ENCODE measurements around the gene NHERF2.
A peak's percentile ranks its signal among the peaks of the same experiment; 100 is the strongest.

Gene NHERF2

DNA sequence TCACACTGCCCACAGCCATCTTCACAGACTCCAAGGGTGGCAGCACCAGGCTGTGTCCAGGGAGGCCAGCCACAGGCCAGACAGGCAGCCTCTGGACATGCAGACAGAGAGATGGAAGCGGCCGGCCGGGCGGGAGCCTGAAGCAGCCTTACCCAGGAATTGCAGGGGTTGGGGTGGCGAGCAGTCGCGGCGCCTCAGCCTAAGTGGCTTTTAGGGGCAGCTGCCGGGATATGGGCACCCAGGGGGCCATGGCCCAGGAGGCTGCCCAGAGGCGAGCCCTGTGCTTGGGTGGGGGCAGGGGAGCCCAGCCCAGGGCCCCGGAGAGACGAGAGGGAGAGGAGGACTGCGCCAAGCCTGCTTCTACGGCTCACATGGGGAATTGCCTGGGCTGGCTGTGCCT, 1.5 kb upstream of the NHERF2 start:
- no peak overlapping the region for H3K4me3 ChIP-seq (ENCODE audit: low read length, poor library complexity, severe bottlenecking)
- H4K20me1 ChIP-seq (ENCODE audit: insufficient read depth, low read length, poor library complexity, severe bottlenecking) = no peaks in the 10 kb centered on the region
- no peaks in the 10 kb centered on the region for H3K79me2 ChIP-seq (ENCODE audit: insufficient read depth, low read length)
- TF ChIP-seq EZH2phosphoT487 (IDR thresholded peaks at IDR 0.05; ENCODE audit: borderline replicate concordance) = no peak
- TF ChIP-seq CTCF (conservative IDR thresholded peaks at IDR 0.05; ENCODE audit: low read length) = no peak
- H2AFZ ChIP-seq (ENCODE audit: low read length) = no peak overlapping the region
- H3K9me3 ChIP-seq (ENCODE audit: insufficient read depth, low read depth, low read length) = no peaks in the 10 kb centered on the region
- peaks cover 4% of the 10 kb centered on the region for H3K27me3 ChIP-seq (ENCODE audit: insufficient read depth, low read length, poor library complexity, severe bottlenecking)
- no peaks in the 10 kb centered on the region for H3K36me3 ChIP-seq (ENCODE audit: insufficient read depth, low read length)
- no peaks in the 10 kb centered on the region for H3K9me2 ChIP-seq (replicated peaks; ENCODE audit: low read depth, low read length)
- no peak overlapping the region for H3K9ac ChIP-seq (ENCODE audit: low read depth, low read length, poor library complexity, severe bottlenecking)
- H3K4me2 ChIP-seq (ENCODE audit: low read depth, low read length, poor library complexity, severe bottlenecking) = no peak overlapping the region
- H3K4me1 ChIP-seq (ENCODE audit: insufficient read depth, low read length, poor library complexity, severe bottlenecking) = peaks cover 10% of the 10 kb centered on the region
- H3F3A ChIP-seq (ENCODE audit: low read depth) = no peaks in the 10 kb centered on the region

GRCh38 chr16:2025878-2026460, 733 bp upstream of the NHERF2 start:
- H3K4me2 ChIP-seq (ENCODE audit: low read depth, low read length, poor library complexity, severe bottlenecking) = no peak overlapping the region
- no peaks in the 10 kb centered on the region for H3K9me3 ChIP-seq (ENCODE audit: insufficient read depth, low read depth, low read length)
- H3K27me3 ChIP-seq (ENCODE audit: insufficient read depth, low read length, poor library complexity, severe bottlenecking) = peaks cover 4% of the 10 kb centered on the region
- H2AFZ ChIP-seq (ENCODE audit: low read length) = no peak overlapping the region
- no peaks in the 10 kb centered on the region for H3F3A ChIP-seq (ENCODE audit: low read depth)
- no peaks in the 10 kb centered on the region for H3K36me3 ChIP-seq (ENCODE audit: insufficient read depth, low read length)
- H3K79me2 ChIP-seq (ENCODE audit: insufficient read depth, low read length) = no peaks in the 10 kb centered on the region
- TF ChIP-seq CTCF (conservative IDR thresholded peaks at IDR 0.05; ENCODE audit: low read length) = no peak
- TF ChIP-seq EZH2phosphoT487 (IDR thresholded peaks at IDR 0.05; ENCODE audit: borderline replicate concordance) = no peak
- no peaks in the 10 kb centered on the region for H4K20me1 ChIP-seq (ENCODE audit: insufficient read depth, low read length, poor library complexity, severe bottlenecking)
- H3K4me1 ChIP-seq (ENCODE audit: insufficient read depth, low read length, poor library complexity, severe bottlenecking) = peaks cover 10% of the 10 kb centered on the region
- no peak overlapping the region for H3K9ac ChIP-seq (ENCODE audit: low read depth, low read length, poor library complexity, severe bottlenecking)
- no peak overlapping the region for H3K4me3 ChIP-seq (ENCODE audit: low read length, poor library complexity, severe bottlenecking)
- H3K9me2 ChIP-seq (replicated peaks; ENCODE audit: low read depth, low read length) = no peaks in the 10 kb centered on the region

- no peak overlapping the region for H3K9ac ChIP-seq (ENCODE audit: low read depth, low read length, poor library complexity, severe bottlenecking)
- no peak overlapping the region for H2AFZ ChIP-seq (ENCODE audit: low read length)
Observed at GRCh38 chr16:2027024-2028010, 615 bp downstream of the NHERF2 start.

More at GRCh38 chr16:2027024-2028010, 615 bp downstream of the NHERF2 start:
- Histone ChIP-seq H3K9me3 (ENCODE audit: insufficient read depth, low read depth, low read length) (no peaks in the 10 kb centered on the region), H3K79me2 (ENCODE audit: insufficient read depth, low read length) (no peaks in the 10 kb centered on the region), H3K4me3 (ENCODE audit: low read length, poor library complexity, severe bottlenecking) (peak overlapping the region; percentile 38), H3K4me1 (ENCODE audit: insufficient read depth, low read length, poor library complexity, severe bottlenecking) (peaks cover 10% of the 10 kb centered on the region), H3K36me3 (ENCODE audit: insufficient read depth, low read length) (no peaks in the 10 kb centered on the region), H3K27me3 (ENCODE audit: insufficient read depth, low read length, poor library complexity, severe bottlenecking) (peaks cover 4% of the 10 kb centered on the region), H3K4me2 (ENCODE audit: low read depth, low read length, poor library complexity, severe bottlenecking) (peak overlapping the region; percentile 27), H4K20me1 (ENCODE audit: insufficient read depth, low read length, poor library complexity, severe bottlenecking) (no peaks in the 10 kb centered on the region), H3F3A (ENCODE audit: low read depth) (no peaks in the 10 kb centered on the region), H3K9me2 (replicated peaks; ENCODE audit: low read depth, low read length) (no peaks in the 10 kb centered on the region)
- TF ChIP-seq EZH2phosphoT487 (IDR thresholded peaks at IDR 0.05; ENCODE audit: borderline replicate concordance) (no peak), CTCF (conservative IDR thresholded peaks at IDR 0.05; ENCODE audit: low read length) (no peak)

Data from Loucy (cell line).